HUES64 (cell line): ENCODE results near the gene NME4. TPM values are rescaled to one million over a fixed set of nuclear protein-coding genes. Genes with fewer than 3 reads are reported as not detected.
"Not testable (repeated sequence)": the region's sequence is repeated elsewhere in the genome, so short reads cannot be mapped to it uniquely, and the experiment has no call there.

Source experiments
- H3K27ac ChIP-seq: 2 replicates; pipeline ENCODE4 v1.7.0; 2013; ENCODE audit warnings: low read depth, low read length, inconsistent platforms
- H3K27me3 ChIP-seq: 2 replicates; pipeline ENCODE4 v1.6.1; 2013; ENCODE audit warnings: mild to moderate bottlenecking, low read length; ENCODE audit not compliant: insufficient read depth
- H3K36me3 ChIP-seq: 2 replicates; pipeline ENCODE4 v1.6.1; 2013; ENCODE audit warnings: mild to moderate bottlenecking, low read length; ENCODE audit not compliant: insufficient read depth
- H3K4me1 ChIP-seq: 2 replicates; pipeline ENCODE4 v1.6.1; 2013; ENCODE audit warnings: mild to moderate bottlenecking, low read length, moderate library complexity; ENCODE audit not compliant: insufficient read depth
- H3K4me3 ChIP-seq: 2 replicates; pipeline ENCODE4 v1.5.1; 2013; ENCODE audit warnings: mild to moderate bottlenecking, low read length, moderate library complexity
- H3K9ac ChIP-seq: 2 replicates; pipeline ENCODE4 v1.6.1; 2013; ENCODE audit warnings: mild to moderate bottlenecking, low read depth, low read length
- H3K9me3 ChIP-seq: 2 replicates; pipeline ENCODE4 v1.6.1; 2013; ENCODE audit warnings: low read depth, low read length; ENCODE audit not compliant: insufficient read depth
- WGBS: fragments of 150-250, 120-280 bp; methylation state at CpG from one replicate; pipeline ENCODE4 v1.1.7; 2013; ENCODE audit warnings: missing lambda C conversion rate; 5-methylcytosine and 5-hydroxymethylcytosine counted together
- polyA plus RNA-seq, 2 experiments: library from polyadenylated mRNA; stranded (reverse); fragments of 50-300 nt; gene quantifications; one replicate each; pipeline ENCODE4 v1.2.3, GENCODE V29; 2013

Gene NME4
- 240 TPM for polyA plus RNA-seq (2013, experiment 1 of 2)
- 284 TPM for polyA plus RNA-seq (2013, experiment 2 of 2)

GRCh38 chr16:397135-397661 lies at the start of gene NME4:
NME4 (plus strand) TSS chr16:397199; CDS start chr16:397223, 24 bp downstream.
- Histone ChIP-seq H3K27ac (peak within 1 kb of the TSS; percentile 89; the same call in 1 of the 2 replicates), H3K4me3 (peak within 1 kb of the TSS; percentile 68), H3K27me3 (no peaks in the 10 kb centered on the region), H3K9me3 (0 out of 2 replicates have a peak, but pooled peaks cover under 1% of the 10 kb centered on the region), H3K4me1 (peaks cover 14% of the 10 kb centered on the region), H3K9ac (peak within 1 kb of the TSS; percentile 95), H3K36me3 (peaks cover 22% of the 10 kb centered on the region)
- WGBS: under 1% methylated on average over 70 of the region's 75 CpGs

DNA sequence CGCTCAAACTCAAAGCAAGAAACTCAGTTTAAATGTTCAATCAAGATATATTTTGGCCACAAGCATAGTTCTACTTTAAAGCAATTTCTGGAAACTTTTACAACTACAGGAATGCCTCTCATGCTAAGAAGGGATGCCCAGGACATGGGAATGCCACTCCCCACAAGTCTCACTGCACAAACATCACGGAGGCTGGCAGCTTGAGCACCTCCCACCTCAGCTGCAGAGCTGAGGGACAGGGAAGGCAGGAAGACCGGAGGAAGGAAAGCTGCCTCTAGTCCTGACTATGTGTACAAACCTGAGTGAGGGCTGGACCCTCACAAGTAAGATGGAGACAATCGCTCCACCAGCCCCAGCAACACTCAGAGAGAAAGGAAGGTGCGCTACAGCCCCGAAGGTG lies 49.8 kb upstream of the NME4 start:
- H3K9ac ChIP-seq: no peak overlapping the region
- H3K36me3 ChIP-seq: peaks cover 43% of the 10 kb centered on the region
- H3K27me3 ChIP-seq: no peaks in the 10 kb centered on the region
- H3K4me3 ChIP-seq: no peak overlapping the region
- H3K9me3 ChIP-seq: no peaks in the 10 kb centered on the region
- 91% methylated on average over 6 of the region's 6 CpGs for WGBS
- H3K4me1 ChIP-seq: no peaks in the 10 kb centered on the region
- H3K27ac ChIP-seq: no peak overlapping the region

DNA sequence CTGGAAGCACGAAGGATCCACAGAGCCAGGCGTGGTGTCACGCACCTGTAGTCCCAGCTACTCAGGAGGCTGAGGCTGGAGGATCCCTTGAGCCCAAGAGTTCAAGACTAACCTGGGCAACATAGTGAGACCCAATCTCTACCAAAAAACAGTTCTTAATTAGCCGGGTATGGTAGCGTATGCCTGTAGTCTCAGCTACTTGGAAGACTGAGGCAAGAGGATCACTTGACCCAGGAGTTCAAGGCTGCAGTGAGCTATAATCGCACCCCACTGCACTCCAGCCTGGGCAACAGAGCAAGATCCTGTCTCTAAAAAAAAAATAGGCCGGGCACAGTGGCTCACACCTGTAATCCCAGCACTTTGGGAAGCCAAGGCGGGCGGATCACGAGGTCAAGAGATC lies 48.5 kb upstream of the NME4 start:
- H3K27ac ChIP-seq, H3K4me1 ChIP-seq, H3K4me3 ChIP-seq, H3K9ac ChIP-seq, H3K27me3 ChIP-seq, H3K9me3 ChIP-seq: not testable (repeated sequence)
- H3K36me3 ChIP-seq: peaks cover 40% of the 10 kb centered on the region
- WGBS: 92% methylated on average over 7 of the region's 10 CpGs

DNA sequence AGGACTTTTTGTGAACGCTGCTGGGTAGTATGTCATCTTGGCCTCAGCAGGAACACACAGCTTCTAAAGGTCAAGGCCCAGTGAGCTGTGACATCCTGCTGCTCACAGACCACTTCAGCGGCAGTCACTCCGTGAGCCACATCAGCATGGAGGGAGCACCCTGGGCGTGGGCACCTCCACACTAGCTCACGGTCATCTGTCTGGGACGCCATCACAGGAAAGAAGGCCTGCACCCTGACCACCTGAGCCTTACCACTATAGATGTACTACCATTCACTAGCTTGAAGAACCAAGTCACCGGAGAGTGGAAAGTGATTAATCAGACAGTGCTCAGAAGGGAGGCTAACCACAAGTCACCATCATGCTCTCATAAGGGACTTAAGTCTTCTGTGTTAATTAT lies 47.8 kb upstream of the NME4 start:
- H3K9ac ChIP-seq: no peak overlapping the region
- no peak overlapping the region for H3K4me3 ChIP-seq
- WGBS: 91% methylated on average over 7 of the region's 7 CpGs

GRCh38 chr16:350203-350602 lies 46.8 kb upstream of the NME4 start:
- WGBS: 88% methylated on average over 8 of the region's 8 CpGs
- H3K27ac ChIP-seq: no peak overlapping the region
- peaks cover 31% of the 10 kb centered on the region for H3K36me3 ChIP-seq
- H3K27me3 ChIP-seq: no peaks in the 10 kb centered on the region
- no peak overlapping the region for H3K4me3 ChIP-seq
- no peaks in the 10 kb centered on the region for H3K9me3 ChIP-seq
- no peak overlapping the region for H3K9ac ChIP-seq
- no peaks in the 10 kb centered on the region for H3K4me1 ChIP-seq

More for the DNA sequence above, 47.8 kb upstream of the NME4 start:
- Histone ChIP-seq H3K36me3 (peaks cover 40% of the 10 kb centered on the region), H3K9me3 (no peaks in the 10 kb centered on the region), H3K4me1 (no peaks in the 10 kb centered on the region), H3K27ac (no peak overlapping the region), H3K27me3 (no peaks in the 10 kb centered on the region)

GRCh38 chr16:351804-352520 lies 45.0 kb upstream of the NME4 start:
- Histone ChIP-seq H3K27me3 (no peaks in the 10 kb centered on the region), H3K9me3 (no peaks in the 10 kb centered on the region), H3K9ac (peak overlapping the region; percentile 86), H3K4me3 (peak overlapping the region; percentile 83), H3K4me1 (no peaks in the 10 kb centered on the region), H3K36me3 (peaks cover 14% of the 10 kb centered on the region), H3K27ac (no peak overlapping the region)
- WGBS: under 1% methylated on average over 95 of the region's 95 CpGs

GRCh38 chr16:352547-353403 lies 44.2 kb upstream of the NME4 start, which contains the start of gene AXIN1:
AXIN1 (minus strand) TSS chr16:352723; CDS start chr16:347025, 5,698 bp downstream.
- 1% methylated on average over 113 of the region's 113 CpGs for WGBS
- Histone ChIP-seq H3K4me3 (peak within 1 kb of the TSS; percentile 83), H3K4me1 (no peaks in the 10 kb centered on the region), H3K36me3 (peaks cover 13% of the 10 kb centered on the region), H3K9ac (peak within 1 kb of the TSS; percentile 86), H3K9me3 (no peaks in the 10 kb centered on the region), H3K27me3 (no peaks in the 10 kb centered on the region), H3K27ac (no peak within 1 kb of the TSS)

GRCh38 chr16:353404-354290 lies 43.4 kb upstream of the NME4 start:
- H3K9ac ChIP-seq: peak overlapping the region; percentile 72; the same call in 1 of the 2 replicates

GRCh38 chr16:354291-354881 lies 42.6 kb upstream of the NME4 start:
- WGBS: 93% methylated on average over 12 of the region's 12 CpGs
- Histone ChIP-seq H3K27ac (no peak overlapping the region), H3K4me1 (no peaks in the 10 kb centered on the region), H3K9ac (no peak overlapping the region), H3K27me3 (no peaks in the 10 kb centered on the region), H3K9me3 (no peaks in the 10 kb centered on the region), H3K36me3 (peaks cover 11% of the 10 kb centered on the region), H3K4me3 (no peak overlapping the region)

More at GRCh38 chr16:353404-354290, 43.4 kb upstream of the NME4 start:
- no peaks in the 10 kb centered on the region for H3K9me3 ChIP-seq
- whole genome bisulfite sequencing: 68% methylated on average over 25 of the region's 25 CpGs
- no peak overlapping the region for H3K27ac ChIP-seq
- H3K4me3 ChIP-seq: peak overlapping the region; percentile 68
- peaks cover 13% of the 10 kb centered on the region for H3K36me3 ChIP-seq
- H3K4me1 ChIP-seq: no peaks in the 10 kb centered on the region
- no peaks in the 10 kb centered on the region for H3K27me3 ChIP-seq

- 93% methylated on average over 10 of the region's 10 CpGs for WGBS
- Histone ChIP-seq H3K4me3 (no peak overlapping the region), H3K4me1 (no peaks in the 10 kb centered on the region), H3K27me3 (no peaks in the 10 kb centered on the region), H3K9me3 (no peaks in the 10 kb centered on the region), H3K9ac (no peak overlapping the region), H3K36me3 (peaks cover 7% of the 10 kb centered on the region), H3K27ac (no peak overlapping the region)
These were observed 42.0 kb upstream of the NME4 start for GRCh38 chr16:354971-355461.
